ENCODE results near the gene TAS2R16. TPM values are rescaled to one million over a fixed set of nuclear protein-coding genes. Genes with fewer than 3 reads are reported as not detected.

Gene TAS2R16
- total RNA-seq, 1 donor from 2014 or later: not detected

GRCh38 chr7:122975341-122975740, 20.2 kb downstream of the TAS2R16 start:
- intact Hi-C loops (cut with DNase I): no loop called here
- no peak overlapping the region for H3K4me3 ChIP-seq

DNA sequence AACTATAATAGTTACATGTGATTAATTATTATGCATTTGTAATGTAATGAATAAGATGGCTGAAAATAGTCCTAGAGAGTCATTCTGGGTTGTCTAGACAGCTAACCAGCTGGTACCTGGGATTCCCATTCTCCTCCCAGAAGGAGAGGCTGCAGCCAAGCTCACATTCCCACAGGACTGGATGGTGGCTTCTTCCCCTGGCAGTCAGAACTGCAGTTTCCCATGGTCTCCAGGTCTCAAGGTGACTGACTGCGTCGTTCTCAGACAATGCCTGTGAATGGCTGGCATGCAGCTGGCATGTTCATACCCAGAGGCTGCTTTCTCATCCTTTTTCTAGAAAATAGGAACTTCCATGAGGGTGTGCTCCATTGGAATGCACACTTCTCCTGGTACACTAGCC, 21.3 kb downstream of the TAS2R16 start:
- DNase-seq (no peak), ATAC-seq (no peak)
- Histone ChIP-seq H3K4me3 (no peak overlapping the region), H3K27ac (no peak overlapping the region), H3K9me3 (no peaks in the 10 kb centered on the region), H3K27me3 (ENCODE audit: low read depth) (no peaks in the 10 kb centered on the region), H3K36me3 (no peaks in the 10 kb centered on the region), H3K4me1 (no peaks in the 10 kb centered on the region)
- no peak for TF ChIP-seq CTCF (IDR thresholded peaks at IDR 0.05)
- intact Hi-C loops (cut with DNase I): no loop called here

More at GRCh38 chr7:122975341-122975740, 20.2 kb downstream of the TAS2R16 start:
- no peaks in the 10 kb centered on the region for H3K9me3 ChIP-seq
- no peak for TF ChIP-seq CTCF (IDR thresholded peaks at IDR 0.05)
- no peaks in the 10 kb centered on the region for H3K27me3 ChIP-seq (ENCODE audit: low read depth)
- no peak overlapping the region for H3K27ac ChIP-seq
- no peak for DNase-seq
- ATAC-seq: no peak
- no peaks in the 10 kb centered on the region for H3K36me3 ChIP-seq
- no peaks in the 10 kb centered on the region for H3K4me1 ChIP-seq

DNA sequence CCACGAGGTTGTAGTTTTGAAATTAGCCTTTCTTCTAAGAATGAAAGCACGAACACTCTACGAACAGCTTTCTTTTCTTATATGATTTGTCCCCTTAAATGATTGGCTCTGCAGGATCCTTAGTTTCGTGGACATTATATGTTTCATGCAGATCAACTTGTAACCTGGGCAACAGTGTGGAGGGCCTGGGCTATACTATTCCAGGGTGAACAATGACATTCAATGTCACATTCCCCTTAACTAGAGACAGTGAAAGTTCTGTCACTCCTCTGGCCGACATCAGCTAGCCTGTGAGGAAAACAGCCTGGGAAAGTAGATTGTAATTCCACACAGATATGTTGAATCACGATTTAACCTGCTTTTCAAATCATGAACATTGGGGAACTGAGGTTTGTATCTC, 23.4 kb downstream of the TAS2R16 start:
- no peak overlapping the region for H3K27ac ChIP-seq
- TF ChIP-seq CTCF (IDR thresholded peaks at IDR 0.05): no peak
- ATAC-seq (no peak), DNase-seq (no peak)
- H3K36me3 ChIP-seq: no peaks in the 10 kb centered on the region
- H3K4me1 ChIP-seq: no peaks in the 10 kb centered on the region
- no peaks in the 10 kb centered on the region for H3K9me3 ChIP-seq
- H3K4me3 ChIP-seq: no peak overlapping the region
- no peaks in the 10 kb centered on the region for H3K27me3 ChIP-seq (ENCODE audit: low read depth)
- intact Hi-C loops (cut with DNase I): no loop called here

GRCh38 chr7:122970740-122971725, 24.5 kb downstream of the TAS2R16 start:
- no peak for ATAC-seq
- Histone ChIP-seq H3K36me3 (no peaks in the 10 kb centered on the region), H3K27me3 (ENCODE audit: low read depth) (no peaks in the 10 kb centered on the region), H3K9me3 (no peaks in the 10 kb centered on the region), H3K4me3 (no peak overlapping the region), H3K4me1 (no peaks in the 10 kb centered on the region), H3K27ac (no peak overlapping the region)
- intact Hi-C loops (cut with DNase I): no loop called here
- no peak for TF ChIP-seq CTCF (IDR thresholded peaks at IDR 0.05)
- no peak for DNase-seq

GRCh38 chr7:122968389-122968788, 27.1 kb downstream of the TAS2R16 start:
- no peaks in the 10 kb centered on the region for H3K36me3 ChIP-seq
- no peak overlapping the region for H3K27ac ChIP-seq
- intact Hi-C loops (cut with DNase I): no loop called here
- H3K27me3 ChIP-seq (ENCODE audit: low read depth): no peaks in the 10 kb centered on the region
- TF ChIP-seq CTCF (IDR thresholded peaks at IDR 0.05): no peak
- H3K9me3 ChIP-seq: no peaks in the 10 kb centered on the region
- no peak overlapping the region for H3K4me3 ChIP-seq
- no peak for DNase-seq
- ATAC-seq: no peak
- H3K4me1 ChIP-seq: no peaks in the 10 kb centered on the region

Data from lower lobe of right lung (tissue), 2 donors.